GM08714 (cell line): ENCODE results near the gene C1QTNF12.

Experiments
- H3K4me3 ChIP-seq: fragments of 200-500 bp; sonication (Bioruptor generic); 2 replicates; pipeline ENCODE4 v1.5.1; 2014; ENCODE audit warnings: mild to moderate bottlenecking, low read length, inconsistent platforms
- ZNF274 ChIP-seq: IDR thresholded peaks from 2 replicates; pipeline ENCODE4 v1.6.1; 2012; ENCODE audit warnings: mild to moderate bottlenecking, low read depth, low read length

The C1QTNF12 gene

GRCh38 chr1:1286313-1287261 is 40.1 kb upstream of the C1QTNF12 start:
- no peak overlapping the region for H3K4me3 ChIP-seq
- TF ChIP-seq ZNF274 = no peak

GRCh38 chr1:1285611-1286311 is 39.2 kb upstream of the C1QTNF12 start:
- H3K4me3 ChIP-seq = no peak overlapping the region
- no peak for TF ChIP-seq ZNF274

- no peak overlapping the region for H3K4me3 ChIP-seq
- TF ChIP-seq ZNF274 = no peak
Observed at GRCh38 chr1:1285102-1285571, 38.6 kb upstream of the C1QTNF12 start.

GRCh38 chr1:1284221-1285101 is 37.9 kb upstream of the C1QTNF12 start:
- TF ChIP-seq ZNF274 = no peak
- H3K4me3 ChIP-seq = no peak overlapping the region

- TF ChIP-seq ZNF274 = no peak
- H3K4me3 ChIP-seq = no peak overlapping the region
Observed at GRCh38 chr1:1283821-1284220, 37.3 kb upstream of the C1QTNF12 start.

GRCh38 chr1:1282998-1283397 is 36.5 kb upstream of the C1QTNF12 start:
- H3K4me3 ChIP-seq = no peak overlapping the region
- no peak for TF ChIP-seq ZNF274

GRCh38 chr1:1281533-1282321 is 35.2 kb upstream of the C1QTNF12 start:
- TF ChIP-seq ZNF274 = no peak
- no peak overlapping the region for H3K4me3 ChIP-seq

GRCh38 chr1:1280782-1281481 is 34.4 kb upstream of the C1QTNF12 start:
- no peak overlapping the region for H3K4me3 ChIP-seq
- no peak for TF ChIP-seq ZNF274

- no peak for TF ChIP-seq ZNF274
Observed at GRCh38 chr1:1279028-1279427, 32.5 kb upstream of the C1QTNF12 start.

GRCh38 chr1:1278620-1279019 is 32.1 kb upstream of the C1QTNF12 start:
- TF ChIP-seq ZNF274 = no peak
- no peak overlapping the region for H3K4me3 ChIP-seq

More at GRCh38 chr1:1279028-1279427, 32.5 kb upstream of the C1QTNF12 start:
- H3K4me3 ChIP-seq = no peak overlapping the region

GRCh38 chr1:1275836-1276235 is 29.3 kb upstream of the C1QTNF12 start:
- no peak for TF ChIP-seq ZNF274

GRCh38 chr1:1274931-1275431 is 28.5 kb upstream of the C1QTNF12 start:
- no peak overlapping the region for H3K4me3 ChIP-seq
- TF ChIP-seq ZNF274 = no peak

More at GRCh38 chr1:1275836-1276235, 29.3 kb upstream of the C1QTNF12 start:
- no peak overlapping the region for H3K4me3 ChIP-seq

GRCh38 chr1:1274299-1274930 is 27.9 kb upstream of the C1QTNF12 start:
- peak overlapping the region; percentile 69 for H3K4me3 ChIP-seq
- no peak for TF ChIP-seq ZNF274
